ENCODE data around the gene KLHL22. TPM values are rescaled to one million over a fixed set of nuclear protein-coding genes. Genes with fewer than 3 reads are reported as not detected.
"Not testable (repeated sequence)": the region's sequence is repeated elsewhere in the genome, so short reads cannot be mapped to it uniquely, and the experiment has no call there.

KLHL22 gene
- total and polyA plus RNA-seq, 4 donors: 12.1 to 28.3 (median 18.8) TPM

DNA sequence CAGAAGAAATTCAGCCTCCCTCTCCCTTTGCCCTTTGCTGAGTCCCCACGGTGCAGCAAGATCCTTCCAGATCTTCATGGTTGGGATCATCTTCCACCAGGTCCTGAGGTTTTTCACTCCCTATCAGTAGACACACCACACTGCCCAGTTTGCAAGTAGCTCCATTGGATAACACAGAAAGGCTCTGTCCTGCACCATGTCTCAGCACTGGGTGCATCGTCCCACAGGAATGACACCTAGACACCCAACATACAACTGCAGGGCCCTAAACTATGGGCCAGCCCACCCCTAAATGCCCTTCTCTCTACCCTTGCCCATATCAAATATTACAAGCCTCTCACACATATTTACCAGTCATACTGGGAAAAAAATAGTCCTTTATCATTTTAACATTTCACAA, 9.4 kb downstream of the KLHL22 start:
- ATAC-seq (ENCODE audit: insufficient read depth, low FRiP score) (no peak), DNase-seq (no peak)
- Histone ChIP-seq H3K36me3 (ENCODE audit: control insufficient read depth in 4 of 4, insufficient read depth in 4 of 4, low read length in 4 of 4) (peaks cover 0 to 7% (median 1%) of the 10 kb centered on the region in 4 donors), H3K27ac (ENCODE audit: low read depth in 1 of 2, low read length in 1 of 2) (no peak overlapping the region), H3K27me3 (ENCODE audit: control insufficient read depth in 3 of 3, insufficient read depth in 3 of 3, low read length in 2 of 3) (no peaks in the 10 kb centered on the region), H3K9ac (ENCODE audit: insufficient read depth in 1 of 2, low read length in 2 of 2) (no peak overlapping the region), H3K9me3 (ENCODE audit: control insufficient read depth in 4 of 4, insufficient read depth in 3 of 4, low read length in 3 of 4) (no peaks in the 10 kb centered on the region), H3K4me3 (no peak overlapping the region), H3K4me1 (ENCODE audit: control insufficient read depth in 5 of 5, insufficient read depth in 5 of 5, low read length in 5 of 5) (peaks cover 0 to 4% (median 0%) of the 10 kb centered on the region in 5 donors)
- WGBS, 2 donors: 85 to 89% methylated on average over 2 of the region's 2 CpGs
- TF ChIP-seq, protein P1, sequence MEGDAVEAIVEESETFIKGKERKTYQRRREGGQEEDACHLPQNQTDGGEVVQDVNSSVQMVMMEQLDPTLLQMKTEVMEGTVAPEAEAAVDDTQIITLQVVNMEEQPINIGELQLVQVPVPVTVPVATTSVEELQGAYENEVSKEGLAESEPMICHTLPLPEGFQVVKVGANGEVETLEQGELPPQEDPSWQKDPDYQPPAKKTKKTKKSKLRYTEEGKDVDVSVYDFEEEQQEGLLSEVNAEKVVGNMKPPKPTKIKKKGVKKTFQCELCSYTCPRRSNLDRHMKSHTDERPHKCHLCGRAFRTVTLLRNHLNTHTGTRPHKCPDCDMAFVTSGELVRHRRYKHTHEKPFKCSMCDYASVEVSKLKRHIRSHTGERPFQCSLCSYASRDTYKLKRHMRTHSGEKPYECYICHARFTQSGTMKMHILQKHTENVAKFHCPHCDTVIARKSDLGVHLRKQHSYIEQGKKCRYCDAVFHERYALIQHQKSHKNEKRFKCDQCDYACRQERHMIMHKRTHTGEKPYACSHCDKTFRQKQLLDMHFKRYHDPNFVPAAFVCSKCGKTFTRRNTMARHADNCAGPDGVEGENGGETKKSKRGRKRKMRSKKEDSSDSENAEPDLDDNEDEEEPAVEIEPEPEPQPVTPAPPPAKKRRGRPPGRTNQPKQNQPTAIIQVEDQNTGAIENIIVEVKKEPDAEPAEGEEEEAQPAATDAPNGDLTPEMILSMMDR (IDR thresholded peaks at IDR 0.05; ENCODE audit: control extremely low read depth, extremely low read depth): no peak

DNA sequence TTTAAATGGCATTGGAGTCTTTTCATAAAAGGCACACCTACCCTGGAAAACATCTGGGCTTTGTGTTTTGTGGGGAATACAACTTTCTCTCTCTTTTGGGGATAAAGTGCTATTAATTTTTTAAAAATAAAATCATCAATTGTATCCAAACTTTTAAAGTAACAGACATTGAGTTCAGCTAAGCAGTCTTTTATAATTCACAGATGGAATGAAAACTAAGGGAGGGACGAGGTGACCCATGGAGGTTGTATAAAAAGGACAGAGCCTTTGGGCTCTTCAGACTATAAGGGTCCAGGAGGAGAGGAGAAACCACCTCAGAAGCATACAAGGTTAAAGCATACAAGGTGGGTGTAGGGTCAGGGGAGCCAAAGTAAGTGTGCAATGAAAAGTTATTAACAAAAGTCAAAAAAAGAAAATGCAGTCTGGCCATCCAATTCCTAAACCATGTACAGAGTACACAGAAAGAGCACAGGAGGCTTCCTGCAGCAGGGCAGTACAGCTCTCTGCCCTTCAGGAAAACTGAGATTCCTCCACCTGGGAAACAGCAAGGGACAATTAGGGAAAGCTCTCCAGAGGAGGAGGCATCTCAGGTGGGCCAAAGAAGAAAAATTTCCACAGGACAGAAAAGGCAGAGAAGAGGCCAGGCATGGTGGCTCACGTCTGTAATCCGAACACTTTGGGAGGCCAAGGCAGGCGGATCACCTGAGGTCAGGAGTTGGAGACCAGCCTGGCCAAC, 10.5 kb downstream of the KLHL22 start:
- H3K36me3 ChIP-seq (ENCODE audit: control insufficient read depth in 4 of 4, insufficient read depth in 4 of 4, low read length in 4 of 4): peaks cover 0 to 7% (median 1%) of the 10 kb centered on the region in 4 donors
- no peaks in the 10 kb centered on the region for H3K9me3 ChIP-seq (ENCODE audit: control insufficient read depth in 4 of 4, insufficient read depth in 3 of 4, low read length in 3 of 4)
- H3K4me3 ChIP-seq: no peak overlapping the region
- 97 to 98% methylated on average over 4 of the region's 4 CpGs for WGBS, 2 donors
- DNase-seq: no peak
- H3K9ac ChIP-seq (ENCODE audit: insufficient read depth in 1 of 2, low read length in 2 of 2): no peak overlapping the region
- no peaks in the 10 kb centered on the region for H3K27me3 ChIP-seq (ENCODE audit: control insufficient read depth in 3 of 3, insufficient read depth in 3 of 3, low read length in 2 of 3)
- peaks cover 0 to 2% (median 0%) of the 10 kb centered on the region in 5 donors for H3K4me1 ChIP-seq (ENCODE audit: control insufficient read depth in 5 of 5, insufficient read depth in 5 of 5, low read length in 5 of 5)
- TF ChIP-seq, protein P1 (IDR thresholded peaks at IDR 0.05; ENCODE audit: control extremely low read depth, extremely low read depth): no peak
- no peak overlapping the region for H3K27ac ChIP-seq (ENCODE audit: low read depth in 1 of 2, low read length in 1 of 2)
- ATAC-seq (ENCODE audit: insufficient read depth, low FRiP score): no peak

DNA sequence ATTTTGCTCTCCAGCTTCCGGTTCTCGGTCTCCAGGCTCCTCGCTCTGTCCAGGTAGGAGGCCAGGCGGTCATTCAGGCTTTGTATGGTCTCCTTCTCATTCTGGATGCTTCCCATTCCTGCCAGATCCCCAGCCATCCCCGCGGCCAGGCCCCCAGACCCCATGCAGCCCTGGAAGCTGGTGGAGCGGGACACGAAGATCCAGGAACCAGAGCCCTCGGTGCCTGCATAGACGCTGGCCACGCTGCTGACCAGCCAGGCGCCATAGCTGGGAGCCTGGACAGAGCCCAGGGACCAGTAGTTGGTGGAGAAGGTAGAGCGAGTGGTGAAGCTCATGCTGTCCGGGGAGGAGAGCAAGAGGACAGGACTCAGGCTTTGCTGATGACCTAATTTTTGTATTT, 11.8 kb downstream of the KLHL22 start:
- Histone ChIP-seq H3K4me1 (ENCODE audit: control insufficient read depth in 5 of 5, insufficient read depth in 5 of 5, low read length in 5 of 5) (peaks cover 0 to 2% (median 0%) of the 10 kb centered on the region in 5 donors), H3K4me3 (no peak overlapping the region), H3K27me3 (ENCODE audit: control insufficient read depth in 3 of 3, insufficient read depth in 3 of 3, low read length in 2 of 3) (no peaks in the 10 kb centered on the region), H3K27ac (ENCODE audit: low read depth in 1 of 2, low read length in 1 of 2) (no peak overlapping the region), H3K9me3 (ENCODE audit: control insufficient read depth in 4 of 4, insufficient read depth in 3 of 4, low read length in 3 of 4) (no peaks in the 10 kb centered on the region), H3K36me3 (ENCODE audit: control insufficient read depth in 4 of 4, insufficient read depth in 4 of 4, low read length in 4 of 4) (peaks cover 0 to 5% (median 1%) of the 10 kb centered on the region in 4 donors), H3K9ac (ENCODE audit: insufficient read depth in 1 of 2, low read length in 2 of 2) (no peak overlapping the region)
- DNase-seq (no peak), ATAC-seq (ENCODE audit: insufficient read depth, low FRiP score) (no peak)
- WGBS, 2 donors: 97 to 98% methylated on average over 14 of the region's 14 CpGs
- TF ChIP-seq, protein P1 (IDR thresholded peaks at IDR 0.05; ENCODE audit: control extremely low read depth, extremely low read depth): no peak

- not testable (repeated sequence) for H3K27me3 ChIP-seq (ENCODE audit: control insufficient read depth in 3 of 3, insufficient read depth in 3 of 3, low read length in 2 of 3); H3K9me3 ChIP-seq (ENCODE audit: control insufficient read depth in 4 of 4, insufficient read depth in 3 of 4, low read length in 3 of 4); H3K9ac ChIP-seq (ENCODE audit: insufficient read depth in 1 of 2, low read length in 2 of 2); H3K4me1 ChIP-seq (ENCODE audit: control insufficient read depth in 5 of 5, insufficient read depth in 5 of 5, low read length in 5 of 5); H3K27ac ChIP-seq (ENCODE audit: low read depth in 1 of 2, low read length in 1 of 2); DNase-seq; ATAC-seq (ENCODE audit: insufficient read depth, low FRiP score); H3K36me3 ChIP-seq (ENCODE audit: control insufficient read depth in 4 of 4, insufficient read depth in 4 of 4, low read length in 4 of 4); H3K4me3 ChIP-seq
- WGBS, 2 donors: 97 to 98% methylated on average over 7 of the region's 7 CpGs
Observed at GRCh38 chr22:20483143-20483506, 12.5 kb downstream of the KLHL22 start.

All from lung (tissue), 12 donors.